GM23338 (cell line): Measurements from ENCODE around the gene INPP5D.

Source experiments
- CREB1 ChIP-seq: fragments of 250-450 bp; sonication (Bioruptor Pico); IDR thresholded peaks from 2 replicates; pipeline ENCODE4 v1.5.0; 2020; ENCODE audit warnings: low read depth, mild to moderate bottlenecking, moderate library complexity
- CTCF ChIP-seq, 2 experiments: fragments of 200-600 bp in 1 of 2; sonication (generic) in 1 of 2; conservative IDR thresholded peaks; 2 replicates each; pipeline versions ENCODE4 v1.5.1 to v1.6.1; 2016 to 2017; ENCODE audit warnings: antibody characterized with exemption in 2 of 2, low read depth in 2 of 2, mild to moderate bottlenecking in 2 of 2, moderate library complexity in 1 of 2
- ETS1 ChIP-seq: IDR thresholded peaks from 2 replicates; pipeline ENCODE4 v1.6.1; 2016; ENCODE audit warnings: antibody characterized with exemption
- EZH2 ChIP-seq: fragments of 200-600 bp; sonication (generic); IDR thresholded peaks from one replicate; pipeline ENCODE4 v1.8.0; 2017; ENCODE audit warnings: antibody characterized with exemption, mild to moderate bottlenecking, low read depth; ENCODE audit not compliant: unreplicated experiment
- EZH2phosphoT487 ChIP-seq: fragments of 200-600 bp; sonication (generic); IDR thresholded peaks from one replicate; pipeline ENCODE4 v1.8.1; 2018; ENCODE audit warnings: antibody characterized with exemption; ENCODE audit not compliant: unreplicated experiment
- JUNB ChIP-seq: IDR thresholded peaks from one replicate; pipeline ENCODE4 v1.6.1; 2016; ENCODE audit warnings: antibody characterized with exemption; ENCODE audit not compliant: unreplicated experiment
- POLR2AphosphoS5 ChIP-seq: IDR thresholded peaks from 2 replicates; pipeline ENCODE4 v1.6.1; 2016; ENCODE audit warnings: antibody characterized with exemption, low read depth
- REST ChIP-seq: IDR thresholded peaks from one replicate; pipeline ENCODE4 v1.6.1; 2018; ENCODE audit warnings: antibody characterized with exemption; ENCODE audit not compliant: unreplicated experiment
- STAT1 ChIP-seq: IDR thresholded peaks from one replicate; pipeline ENCODE4 v1.6.1; 2016; ENCODE audit warnings: antibody characterized with exemption; ENCODE audit not compliant: unreplicated experiment
- ZNF114 ChIP-seq: fragments of 250-450 bp; sonication (Bioruptor Pico); IDR thresholded peaks from 2 replicates; pipeline ENCODE4 v1.5.0; 2020; ENCODE audit warnings: mild to moderate bottlenecking, moderate library complexity
- ZNF331 ChIP-seq: fragments of 250-450 bp; sonication (Bioruptor Pico); IDR thresholded peaks from 2 replicates; pipeline ENCODE4 v1.5.0; 2020; ENCODE audit warnings: low read depth, mild to moderate bottlenecking, moderate library complexity
- ZNF462 ChIP-seq: fragments of 250-450 bp; sonication (Bioruptor Pico); IDR thresholded peaks from 2 replicates; pipeline ENCODE4 v1.5.0; 2020; ENCODE audit warnings: mild to moderate bottlenecking, moderate library complexity

GRCh38 chr2:233145726-233146125 is 85.6 kb downstream of the INPP5D start:
- no peak for TF ChIP-seq EZH2
- TF ChIP-seq CTCF (conservative IDR thresholded peaks at IDR 0.05; ENCODE audit: low read depth in 2 of 2): no peak
- TF ChIP-seq POLR2AphosphoS5: no peak
- no peak for TF ChIP-seq REST
- no peak for TF ChIP-seq ZNF331 (CRISPR knock-in tag)
- no peak for TF ChIP-seq CREB1
- TF ChIP-seq STAT1: no peak
- TF ChIP-seq ZNF114 (CRISPR knock-in tag): no peak
- no peak for TF ChIP-seq ETS1
- TF ChIP-seq EZH2phosphoT487: no peak
- TF ChIP-seq JUNB: no peak
- TF ChIP-seq ZNF462 (CRISPR knock-in tag): no peak
